ENCODE results near the gene SGCA.
A peak's percentile ranks its signal among the peaks of the same experiment; 100 is the strongest.

SGCA gene

GRCh38 chr17:50151937-50152547 is 13.8 kb upstream of the SGCA start (continued):
- TF ChIP-seq OSR2 (tag by site-specific recombination; IDR thresholded peaks at IDR 0.05) (no peak; the same call in 1 of the 2 replicates), PRDM2 (tag by site-specific recombination; IDR thresholded peaks at IDR 0.05; ENCODE audit: borderline replicate concordance) (no peak), ZNF416 (tag by site-specific recombination; IDR thresholded peaks at IDR 0.05) (no peak), ZNF404 (tag by site-specific recombination; IDR thresholded peaks at IDR 0.05) (no peak), ZNF24 (tag by site-specific recombination; IDR thresholded peaks at IDR 0.05) (peak; percentile 69), ZNF664 (tag by site-specific recombination; IDR thresholded peaks at IDR 0.05) (no peak), ZNF549 (tag by site-specific recombination; IDR thresholded peaks at IDR 0.05) (no peak), ZNF311 (tag by site-specific recombination; IDR thresholded peaks at IDR 0.05; ENCODE audit: borderline replicate concordance) (no peak), ZNF785 (tag by site-specific recombination; IDR thresholded peaks at IDR 0.05) (no peak), ZNF561 (tag by site-specific recombination; IDR thresholded peaks at IDR 0.05; ENCODE audit: borderline replicate concordance) (peak; percentile 43; the same call in 1 of the 2 replicates), ZNF791 (tag by site-specific recombination; IDR thresholded peaks at IDR 0.05) (no peak), ZNF366 (tag by site-specific recombination; conservative IDR thresholded peaks at IDR 0.05) (peak; percentile 99), ZNF792 (tag by site-specific recombination; IDR thresholded peaks at IDR 0.05) (no peak), SALL2 (tag by site-specific recombination; IDR thresholded peaks at IDR 0.05; ENCODE audit: borderline replicate concordance) (no peak), ZNF2 (tag by site-specific recombination; IDR thresholded peaks at IDR 0.05) (peak; percentile 73), EGR2 (tag by site-specific recombination; IDR thresholded peaks at IDR 0.05; ENCODE audit: low read depth) (peak; percentile 99), RBAK (tag by site-specific recombination; IDR thresholded peaks at IDR 0.05) (no peak), KLF9 (tag by site-specific recombination; IDR thresholded peaks at IDR 0.05; ENCODE audit: low read depth) (peak; percentile 75), GLIS2 (tag by site-specific recombination; IDR thresholded peaks at IDR 0.05) (peak; percentile 75; the same call in 1 of the 2 replicates), ZIC2 (tag by site-specific recombination; IDR thresholded peaks at IDR 0.05) (peak; percentile 60), ZNF610 (tag by site-specific recombination; IDR thresholded peaks at IDR 0.05; ENCODE audit: borderline replicate concordance) (peak; percentile 71), GFI1B (tag by site-specific recombination; IDR thresholded peaks at IDR 0.05) (no peak), ZFP69B (tag by site-specific recombination; IDR thresholded peaks at IDR 0.05) (peak; percentile 88), ZNF19 (tag by site-specific recombination; IDR thresholded peaks at IDR 0.05; ENCODE audit: low read depth) (no peak), ZNF768 (tag by site-specific recombination; IDR thresholded peaks at IDR 0.05) (no peak), PRDM6 (tag by site-specific recombination; IDR thresholded peaks at IDR 0.05) (no peak; the same call in 1 of the 2 replicates), ZNF449 (tag by site-specific recombination; IDR thresholded peaks at IDR 0.05) (no peak)
- TF ChIP-seq, protein P1, sequence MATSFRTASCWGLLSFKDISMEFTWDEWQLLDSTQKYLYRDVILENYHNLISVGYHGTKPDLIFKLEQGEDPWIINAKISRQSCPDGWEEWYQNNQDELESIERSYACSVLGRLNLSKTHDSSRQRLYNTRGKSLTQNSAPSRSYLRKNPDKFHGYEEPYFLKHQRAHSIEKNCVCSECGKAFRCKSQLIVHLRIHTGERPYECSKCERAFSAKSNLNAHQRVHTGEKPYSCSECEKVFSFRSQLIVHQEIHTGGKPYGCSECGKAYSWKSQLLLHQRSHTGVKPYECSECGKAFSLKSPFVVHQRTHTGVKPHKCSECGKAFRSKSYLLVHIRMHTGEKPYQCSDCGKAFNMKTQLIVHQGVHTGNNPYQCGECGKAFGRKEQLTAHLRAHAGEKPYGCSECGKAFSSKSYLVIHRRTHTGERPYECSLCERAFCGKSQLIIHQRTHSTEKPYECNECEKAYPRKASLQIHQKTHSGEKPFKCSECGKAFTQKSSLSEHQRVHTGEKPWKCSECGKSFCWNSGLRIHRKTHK (tag by site-specific recombination; IDR thresholded peaks at IDR 0.05), result no peak
- TF ChIP-seq, protein P2, sequence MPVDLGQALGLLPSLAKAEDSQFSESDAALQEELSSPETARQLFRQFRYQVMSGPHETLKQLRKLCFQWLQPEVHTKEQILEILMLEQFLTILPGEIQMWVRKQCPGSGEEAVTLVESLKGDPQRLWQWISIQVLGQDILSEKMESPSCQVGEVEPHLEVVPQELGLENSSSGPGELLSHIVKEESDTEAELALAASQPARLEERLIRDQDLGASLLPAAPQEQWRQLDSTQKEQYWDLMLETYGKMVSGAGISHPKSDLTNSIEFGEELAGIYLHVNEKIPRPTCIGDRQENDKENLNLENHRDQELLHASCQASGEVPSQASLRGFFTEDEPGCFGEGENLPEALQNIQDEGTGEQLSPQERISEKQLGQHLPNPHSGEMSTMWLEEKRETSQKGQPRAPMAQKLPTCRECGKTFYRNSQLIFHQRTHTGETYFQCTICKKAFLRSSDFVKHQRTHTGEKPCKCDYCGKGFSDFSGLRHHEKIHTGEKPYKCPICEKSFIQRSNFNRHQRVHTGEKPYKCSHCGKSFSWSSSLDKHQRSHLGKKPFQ (tag by site-specific recombination; IDR thresholded peaks at IDR 0.05), result no peak
